ENCODE results near the gene TMEM144.
"Not testable (repeated sequence)": the region's sequence is repeated elsewhere in the genome, so short reads cannot be mapped to it uniquely, and the experiment has no call there.

Gene TMEM144

GRCh38 chr4:158192439-158193158 is 17.7 kb upstream of the TMEM144 start:
- DNase-seq = no peak

DNA sequence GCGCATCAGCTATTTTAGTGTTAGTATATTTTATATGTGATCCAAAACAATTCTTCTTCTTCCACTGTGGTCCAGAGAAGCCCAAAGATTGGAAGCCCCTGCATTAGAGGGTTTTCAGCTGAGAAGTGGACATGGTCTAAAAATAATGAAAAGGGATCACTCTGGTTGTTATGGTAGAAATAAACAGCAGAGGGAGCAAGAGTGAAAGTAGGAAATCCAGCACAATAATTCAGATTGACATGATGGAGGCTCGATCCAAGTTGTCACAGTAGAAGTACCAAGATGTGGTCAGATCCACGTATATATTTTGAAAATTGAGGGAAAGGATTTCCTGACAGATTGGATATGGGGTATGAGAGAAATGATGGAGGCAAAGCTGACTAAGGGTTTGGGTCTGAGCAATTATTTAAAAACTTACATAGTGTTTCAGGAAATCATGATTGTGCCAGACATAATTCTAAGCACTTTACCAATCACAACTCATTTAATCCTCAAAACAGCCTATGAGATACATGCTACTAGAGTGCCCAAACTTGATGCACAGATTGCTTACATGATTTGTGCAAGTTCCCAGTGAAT is 17.0 kb upstream of the TMEM144 start:
- DNase-seq = no peak

DNA sequence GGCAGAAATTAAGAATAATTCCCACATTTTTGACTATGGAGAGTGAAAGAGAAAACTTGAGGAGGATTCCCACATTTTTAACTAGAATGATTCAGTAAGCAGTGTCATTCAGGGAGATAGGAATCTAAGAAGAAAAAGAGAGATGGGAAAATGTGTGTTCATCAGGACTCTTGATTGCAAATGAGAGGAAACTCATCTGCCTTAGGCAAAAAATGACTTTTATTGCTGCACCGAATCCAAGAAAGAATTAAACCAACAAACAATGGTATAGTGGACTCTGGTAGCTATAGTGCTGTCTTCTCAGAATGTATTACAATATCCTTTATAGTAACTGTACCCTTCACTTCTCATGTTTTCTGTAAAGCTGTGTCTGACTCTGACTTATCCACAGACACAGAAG is 15.0 kb upstream of the TMEM144 start:
- DNase-seq = no peak

DNA sequence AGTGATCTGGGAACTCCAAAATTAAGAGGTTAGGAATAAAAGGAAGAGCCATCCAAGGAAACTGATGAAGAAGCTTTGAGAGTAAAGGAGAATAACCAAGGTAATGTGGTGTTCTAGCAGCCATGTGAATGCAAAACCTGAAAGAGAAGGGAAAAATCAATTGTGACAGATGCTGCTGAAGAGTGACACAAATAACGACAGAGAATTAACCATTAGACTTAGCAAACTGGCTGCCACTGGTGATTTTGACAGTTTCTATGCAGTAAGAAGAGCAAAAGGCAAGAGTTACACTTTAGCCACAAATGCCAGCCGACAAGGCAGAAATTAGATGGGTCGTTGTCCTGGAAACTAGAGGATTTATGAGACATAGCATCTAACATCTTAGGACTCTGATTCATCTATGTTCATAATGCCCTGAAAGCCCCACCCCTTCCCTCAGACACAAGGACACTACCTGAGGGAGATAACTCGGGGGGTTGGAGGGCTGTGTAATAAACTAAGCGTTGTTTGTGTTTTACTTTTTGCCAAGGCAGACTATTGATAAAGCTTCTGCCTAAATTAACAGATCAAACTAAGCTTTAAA is 13.0 kb upstream of the TMEM144 start:
- DNase-seq = no peak

DNA sequence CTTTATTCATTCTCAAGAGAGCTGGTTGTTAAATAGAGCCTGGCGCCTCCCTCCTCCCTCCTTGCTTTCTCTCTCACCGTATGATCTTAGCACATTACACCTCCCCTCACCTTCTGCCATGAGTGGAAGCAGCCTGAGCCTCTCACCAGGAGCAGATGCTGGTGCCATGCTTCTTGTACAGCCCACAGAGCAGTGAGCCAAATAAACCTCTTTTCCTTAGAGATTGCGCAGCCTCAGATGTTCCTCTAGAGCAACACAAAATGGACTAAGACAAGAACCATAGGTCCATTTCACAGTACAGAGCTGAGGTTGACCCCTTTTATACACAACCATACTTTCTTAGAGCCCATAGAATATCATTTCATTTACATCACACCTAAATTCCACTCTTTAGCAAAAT is 10.1 kb upstream of the TMEM144 start:
- DNase-seq = no peak

DNA sequence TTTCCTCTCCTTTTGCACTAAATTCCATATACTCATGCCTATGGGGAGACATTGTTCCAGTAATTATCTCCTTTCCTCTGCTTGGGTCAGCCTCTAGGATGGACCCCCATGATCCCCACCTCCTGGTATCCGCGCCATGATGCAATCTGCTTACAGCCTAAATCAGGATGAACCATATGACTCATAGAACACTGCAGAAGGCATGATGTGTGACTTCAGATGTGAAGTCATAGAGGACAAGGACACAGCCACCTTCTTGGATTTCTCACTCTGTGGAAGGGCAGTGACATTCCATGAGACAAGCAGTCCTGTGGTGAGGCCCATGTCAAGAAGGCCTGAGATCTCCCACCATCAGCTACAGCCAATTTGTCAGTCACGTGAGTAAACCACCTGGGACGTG is 9.0 kb upstream of the TMEM144 start:
- DNase-seq = no peak

DNA sequence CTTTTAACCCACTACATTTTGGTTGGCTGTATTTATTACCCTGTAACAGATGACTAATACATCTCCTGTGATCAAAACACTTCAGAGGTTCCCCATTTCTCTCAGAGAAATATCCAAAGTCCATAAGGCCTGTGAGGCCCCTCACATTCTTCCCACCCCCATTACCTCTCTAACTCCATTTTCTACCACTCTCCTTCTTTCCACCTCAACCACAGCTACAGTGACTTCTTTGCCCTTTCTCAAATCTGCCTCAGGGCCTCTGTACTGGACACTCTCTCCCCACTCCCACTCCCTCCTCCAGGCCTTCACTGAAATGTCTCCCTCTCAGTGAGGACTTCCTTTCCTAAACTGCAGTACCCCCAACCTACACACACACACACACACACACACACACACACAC is 8.4 kb upstream of the TMEM144 start:
- DNase-seq = no peak

DNA sequence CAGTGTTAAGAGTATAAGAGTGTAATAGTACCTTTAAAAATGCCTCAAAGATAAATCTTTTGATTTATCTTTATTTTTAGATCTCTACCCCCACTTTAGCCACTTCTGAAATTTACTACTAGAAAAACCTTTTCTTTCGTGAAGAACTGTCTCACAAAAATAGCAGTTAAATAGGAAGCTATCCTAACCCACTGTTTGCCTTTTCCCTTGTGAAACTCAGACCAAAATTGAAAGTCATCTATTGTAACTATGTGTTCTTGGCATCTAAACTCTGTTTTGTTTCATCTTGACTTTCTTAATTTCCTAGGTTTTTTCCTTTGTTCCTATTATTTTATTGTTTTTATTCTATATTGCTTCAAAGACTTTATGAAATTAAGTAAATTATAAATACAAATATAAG is 7.8 kb upstream of the TMEM144 start:
- DNase-seq = no peak

DNA sequence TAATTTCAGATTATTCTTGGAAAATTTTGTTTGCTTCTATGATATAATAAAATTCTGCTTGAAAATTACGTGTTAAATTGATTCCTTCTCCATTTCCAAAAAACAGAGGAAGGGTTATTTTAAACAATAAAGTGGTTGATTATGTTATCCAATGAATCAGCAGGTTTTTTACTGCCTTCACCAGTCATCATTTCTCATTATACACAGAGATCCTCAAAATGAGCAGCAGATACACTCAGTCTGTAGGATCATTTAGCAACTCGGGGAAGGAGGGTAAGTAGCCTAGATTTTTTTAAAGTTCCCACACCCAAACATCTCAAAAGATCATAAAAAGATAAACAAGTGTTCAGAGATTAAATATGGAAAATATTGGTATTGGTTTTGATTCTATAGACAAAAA is 6.8 kb upstream of the TMEM144 start:
- DNase-seq = no peak

DNA sequence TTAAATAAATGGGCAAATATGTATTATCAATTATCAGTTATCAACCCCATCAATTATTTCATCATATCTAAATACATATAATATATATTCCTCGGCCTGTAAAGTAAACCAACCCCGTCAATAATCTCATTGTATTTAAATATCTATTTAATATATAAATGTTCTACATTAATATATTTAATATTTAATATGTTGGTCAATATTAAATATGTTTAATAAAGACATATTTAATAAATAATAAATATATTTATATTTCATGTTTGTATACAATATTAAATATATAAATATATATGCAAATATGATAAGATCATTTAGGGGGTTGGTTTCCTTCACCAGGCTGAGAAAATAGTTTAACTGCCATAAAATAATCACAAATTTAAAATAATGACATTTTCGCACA is 6.4 kb upstream of the TMEM144 start:
- DNase-seq = no peak

DNA sequence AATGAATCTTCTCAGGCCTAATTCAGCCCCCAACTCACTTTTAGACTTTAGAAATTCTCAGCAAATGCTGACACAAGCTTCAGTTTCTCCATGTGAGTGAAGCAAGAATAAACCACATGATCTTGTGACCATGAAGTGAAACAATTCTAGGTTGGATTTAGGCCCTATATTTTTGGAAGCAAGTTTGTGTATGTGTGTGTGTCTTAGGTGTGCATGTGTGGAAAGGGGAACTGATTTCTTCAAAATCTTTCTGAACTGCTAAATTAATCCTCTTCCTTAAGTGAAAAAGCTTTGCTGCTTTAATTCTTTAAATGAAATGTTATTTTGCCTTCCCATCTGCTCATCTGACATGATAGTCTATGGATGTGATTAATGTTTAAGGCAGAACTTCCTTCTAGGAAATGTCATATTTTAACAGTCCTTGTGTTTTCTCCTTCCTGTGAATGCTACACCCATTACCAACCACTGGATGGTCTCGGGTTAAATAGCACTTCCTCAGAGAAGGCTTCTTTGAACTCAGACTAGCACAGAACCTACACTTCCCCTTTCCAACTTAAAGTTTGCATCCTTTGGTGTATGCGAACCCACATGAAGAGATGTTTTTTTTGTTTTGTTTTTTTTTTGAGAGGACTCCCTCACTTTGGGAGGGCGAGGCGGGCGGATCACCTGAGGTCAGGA is 1.2 kb upstream of the TMEM144 start:
- DNase-seq = no peak

- DNase-seq = no peak
Observed at GRCh38 chr4:158211222-158211621, 936 bp downstream of the TMEM144 start.

DNA sequence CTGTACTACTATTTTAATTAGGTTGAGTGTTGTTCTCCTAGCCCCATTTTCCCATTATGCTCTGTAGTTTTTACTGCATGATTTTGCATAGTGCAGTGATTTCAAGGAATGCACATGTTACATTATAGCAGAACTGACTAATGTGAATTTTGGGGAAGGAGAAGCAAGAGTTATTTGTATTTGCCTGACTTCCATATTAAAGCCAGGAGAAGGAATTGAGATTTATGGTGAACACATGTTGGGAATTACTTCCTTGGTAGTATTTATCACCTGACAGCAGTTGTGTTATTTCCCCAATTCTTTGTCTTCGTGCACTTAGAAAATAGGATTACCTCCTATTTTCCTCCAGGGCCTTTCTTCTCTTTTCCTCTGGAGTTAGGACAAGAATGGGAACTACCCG is 3.2 kb downstream of the TMEM144 start:
- no peak for DNase-seq

DNA sequence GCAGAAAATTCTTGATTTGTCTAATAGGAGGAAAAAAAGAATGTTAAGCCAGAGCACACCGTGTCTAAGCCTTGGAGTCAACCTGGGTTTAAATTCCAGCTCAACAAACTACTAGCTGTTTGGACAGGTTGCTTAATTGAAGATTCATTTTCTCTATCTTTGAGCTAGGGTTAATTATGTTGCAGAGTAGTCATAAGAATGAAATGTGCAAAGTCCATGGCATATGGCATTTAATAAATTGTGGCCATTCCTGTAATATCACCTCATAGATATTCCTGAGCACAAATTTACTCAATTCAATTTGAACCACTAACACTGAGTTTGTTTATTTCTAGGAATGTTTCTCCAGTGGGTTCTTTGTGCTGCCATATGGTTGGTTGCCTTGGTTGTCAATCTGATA is 4.6 kb downstream of the TMEM144 start:
- DNase-seq = no peak

GRCh38 chr4:158217763-158218162 is 7.5 kb downstream of the TMEM144 start:
- DNase-seq = no peak

DNA sequence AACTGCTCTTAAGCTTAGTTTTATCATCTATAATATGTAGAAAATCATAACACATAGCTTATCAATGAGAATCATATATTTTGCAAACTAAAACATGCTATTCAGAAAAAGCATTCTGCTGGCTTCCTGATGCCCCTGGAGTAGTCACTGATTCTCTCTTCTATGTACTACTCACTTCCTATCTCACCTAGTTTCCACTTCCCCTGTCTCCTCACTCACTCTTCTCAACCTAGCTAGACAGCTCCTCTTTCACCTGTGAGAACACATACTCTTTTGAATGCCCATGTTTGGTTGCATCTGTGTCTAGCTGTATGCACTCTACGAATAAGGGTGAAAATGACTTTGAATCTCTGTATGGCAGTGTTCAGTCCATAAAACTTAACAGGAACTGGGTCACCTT is 9.3 kb downstream of the TMEM144 start:
- DNase-seq = no peak

- not testable (repeated sequence) for DNase-seq
Observed at GRCh38 chr4:158224318-158224717, 14.0 kb downstream of the TMEM144 start.

- not testable (repeated sequence) for DNase-seq
Observed at GRCh38 chr4:158224999-158225398, 14.7 kb downstream of the TMEM144 start.

GRCh38 chr4:158227880-158228279 is 17.6 kb downstream of the TMEM144 start:
- not testable (repeated sequence) for DNase-seq

DNA sequence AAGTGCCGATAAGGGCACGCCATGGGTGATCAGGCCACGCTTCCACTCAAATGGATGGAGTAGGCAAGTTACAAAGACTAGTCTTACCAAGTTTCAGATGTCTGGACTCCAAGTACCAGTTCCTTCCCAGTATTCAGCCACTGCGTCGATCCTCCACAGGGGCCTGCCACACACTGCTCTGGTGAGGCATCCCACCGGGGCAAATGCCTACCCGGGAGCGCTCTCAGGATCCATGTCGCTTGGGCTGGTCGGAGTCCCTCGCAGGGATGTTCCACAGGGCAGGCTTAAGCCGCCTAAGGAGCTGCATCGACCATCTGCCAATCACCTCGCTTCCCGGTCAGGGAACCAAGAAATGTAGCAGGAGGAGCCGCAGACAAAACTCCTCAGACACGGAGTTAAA is 18.1 kb downstream of the TMEM144 start:
- not testable (repeated sequence) for DNase-seq

DNA sequence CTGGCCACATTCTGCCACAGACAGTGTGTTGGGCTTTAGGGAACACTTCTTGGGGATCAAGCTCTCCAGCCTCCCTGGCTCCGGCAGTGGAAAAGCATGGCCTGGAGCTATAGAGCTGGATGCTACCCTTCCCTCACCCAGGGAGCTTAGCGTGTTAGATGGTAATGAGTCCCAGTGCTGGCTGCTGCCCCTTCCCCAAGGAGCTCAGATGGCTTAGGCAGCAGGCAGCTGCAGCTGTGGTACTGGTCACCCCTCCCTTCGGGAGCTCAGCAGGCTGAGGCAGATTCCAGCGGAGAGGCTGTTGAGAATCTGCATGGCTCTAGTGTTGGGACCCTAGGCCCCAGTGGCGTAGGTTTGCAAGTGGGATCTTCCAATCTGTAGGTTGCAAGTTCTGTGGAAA is 19.5 kb downstream of the TMEM144 start:
- DNase-seq = no peak

GRCh38 chr4:158234671-158235070 is 24.4 kb downstream of the TMEM144 start:
- no peak for DNase-seq

DNA sequence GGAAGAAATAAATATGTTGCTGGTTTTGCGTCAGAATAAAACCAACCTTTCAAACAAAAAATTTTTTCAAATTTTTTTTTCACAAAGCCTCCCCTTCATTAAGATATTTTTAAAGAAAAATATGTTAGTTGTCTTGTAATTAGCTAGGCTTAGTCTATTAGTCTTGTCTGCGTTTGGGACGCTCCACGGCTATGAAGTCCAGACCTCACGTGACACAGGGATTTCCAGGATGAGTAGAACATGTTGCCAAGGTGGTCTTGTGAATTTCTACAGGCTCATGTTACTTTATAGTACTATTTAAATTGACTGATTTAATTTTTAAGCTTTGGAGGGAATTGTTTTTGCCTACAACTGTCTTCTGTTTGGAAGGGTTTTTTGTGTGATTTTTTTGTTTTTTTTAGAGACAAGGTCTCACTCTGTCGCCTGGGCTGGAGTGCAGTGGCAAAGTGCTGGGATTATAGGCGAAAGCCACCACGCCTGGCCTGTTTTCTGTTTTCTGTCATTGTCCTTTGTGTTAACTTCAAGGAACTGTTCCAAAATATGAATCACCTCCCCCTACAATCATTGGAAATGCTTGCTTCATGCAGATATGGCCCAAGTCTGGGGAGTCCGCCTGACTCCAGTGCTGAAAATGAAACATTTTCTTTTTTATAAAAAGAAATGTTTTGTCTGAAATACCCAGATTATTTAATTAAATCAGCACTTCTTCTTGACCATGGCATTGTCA is 26.2 kb downstream of the TMEM144 start:
- no peak for DNase-seq

Data from SHP77 treated with DMSO at 0.1 percent for 48 hours (cell line).